GM23248 (cell line): ENCODE data around the gene TNRC6B.

Source experiments
- EZH2 ChIP-seq: fragments of 200-600 bp; sonication (generic); IDR thresholded peaks from 2 replicates; pipeline ENCODE4 v1.6.1; 2018; ENCODE audit warnings: antibody characterized with exemption, mild to moderate bottlenecking; ENCODE audit not compliant: insufficient read depth, poor library complexity, severe bottlenecking
- EZH2phosphoT487 ChIP-seq: fragments of 200-600 bp; sonication (generic); IDR thresholded peaks from 2 replicates; pipeline ENCODE4 v1.6.1; 2018; ENCODE audit warnings: antibody characterized with exemption, moderate library complexity, mild to moderate bottlenecking, low read depth; ENCODE audit not compliant: insufficient read depth

DNA sequence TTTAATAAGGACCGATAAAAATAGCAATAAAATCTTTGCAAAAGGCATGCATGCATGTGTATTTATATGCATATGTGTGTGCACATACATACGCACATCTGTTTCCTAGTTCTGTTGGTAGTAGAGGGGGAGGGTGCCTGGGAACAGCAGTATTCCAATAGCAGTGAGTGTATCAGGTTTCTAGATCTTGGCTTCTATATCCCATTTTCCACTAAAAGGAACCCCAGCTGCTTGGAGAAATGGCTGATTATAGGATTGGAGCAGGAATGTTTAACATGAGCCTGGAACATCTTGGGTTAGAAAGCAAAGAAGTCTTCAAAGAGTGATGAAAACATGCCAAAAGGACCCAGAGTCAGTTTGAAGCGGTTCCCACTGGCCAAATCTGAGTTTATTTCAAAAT is 21.0 kb downstream of the TNRC6B start:
- no peak for TF ChIP-seq EZH2phosphoT487
- no peak for TF ChIP-seq EZH2
